Measurements from ENCODE around the gene MYADML2.
A peak's percentile ranks its signal among the peaks of the same experiment; 100 is the strongest.
"Not testable (repeated sequence)": the region's sequence is repeated elsewhere in the genome, so short reads cannot be mapped to it uniquely, and the experiment has no call there.

Gene MYADML2

GRCh38 chr17:81924557-81925532, 22.2 kb downstream of the MYADML2 start:
- no peak for DNase-seq (ENCODE audit: low spot score)

GRCh38 chr17:81923302-81924260, 23.5 kb downstream of the MYADML2 start:
- DNase-seq (ENCODE audit: low spot score) = no peak

GRCh38 chr17:81922566-81923301, 24.3 kb downstream of the MYADML2 start:
- no peak for DNase-seq (ENCODE audit: low spot score)

- no peak for DNase-seq (ENCODE audit: low spot score)
Observed at GRCh38 chr17:81921996-81922565, 25.0 kb downstream of the MYADML2 start.

- DNase-seq (ENCODE audit: low spot score) = no peak
Observed at GRCh38 chr17:81921537-81921862, 25.5 kb downstream of the MYADML2 start.

- DNase-seq (ENCODE audit: low spot score) = no peak
Observed at GRCh38 chr17:81920612-81921536, 26.2 kb downstream of the MYADML2 start.

GRCh38 chr17:81918832-81919545, 28.0 kb downstream of the MYADML2 start:
- DNase-seq (ENCODE audit: low spot score) = no peak

GRCh38 chr17:81918333-81918669, 28.7 kb downstream of the MYADML2 start:
- DNase-seq (ENCODE audit: low spot score) = not testable (repeated sequence)

GRCh38 chr17:81917565-81918332, 29.3 kb downstream of the MYADML2 start, which contains the start of gene SIRT7:
Gene SIRT7 (minus strand): TSS chr17:81918176. CDS start chr17:81918131, 45 bp downstream.
- peak; percentile 90 for DNase-seq (ENCODE audit: low spot score)

GRCh38 chr17:81916234-81917001, 30.6 kb downstream of the MYADML2 start:
- DNase-seq (ENCODE audit: low spot score) = no peak

- DNase-seq (ENCODE audit: low spot score) = no peak
Observed at GRCh38 chr17:81915331-81915730, 31.7 kb downstream of the MYADML2 start.

- no peak for DNase-seq (ENCODE audit: low spot score)
Observed at GRCh38 chr17:81914103-81914850, 32.8 kb downstream of the MYADML2 start.

GRCh38 chr17:81913394-81914102, 33.5 kb downstream of the MYADML2 start:
- DNase-seq (ENCODE audit: low spot score) = no peak

GRCh38 chr17:81912441-81913309, 34.4 kb downstream of the MYADML2 start:
- no peak for DNase-seq (ENCODE audit: low spot score)

GRCh38 chr17:81911969-81912368, 35.1 kb downstream of the MYADML2 start:
- DNase-seq (ENCODE audit: low spot score) = no peak

All from NAMALWA (cell line).